ENCODE measurements around the gene CAVIN4. TPM values are rescaled to one million over a fixed set of nuclear protein-coding genes. Genes with fewer than 3 reads are reported as not detected.

Gene CAVIN4
- total RNA-seq, 1 experiment from 2014 or later: 1.3 TPM

GRCh38 chr9:100573655-100574260 is 4.1 kb upstream of the CAVIN4 start:
- Histone ChIP-seq H3K79me2 (ENCODE audit: low read depth) (no peaks in the 10 kb centered on the region), H3K27me3 (ENCODE audit: insufficient read depth, low read depth) (no peaks in the 10 kb centered on the region), H3K4me2 (no peak overlapping the region), H3K9me3 (ENCODE audit: insufficient read depth, low read depth) (no peaks in the 10 kb centered on the region), H3K4me1 (replicated peaks; ENCODE audit: insufficient read depth) (peaks cover 18% of the 10 kb centered on the region), H3K36me3 (ENCODE audit: low read depth) (no peaks in the 10 kb centered on the region), H3F3A (ENCODE audit: insufficient read depth, low read depth) (peaks cover 15% of the 10 kb centered on the region; the same call in 1 of the 2 replicates), H4K20me1 (ENCODE audit: insufficient read depth) (no peaks in the 10 kb centered on the region), H2AFZ (no peak overlapping the region), H3K27ac (no peak overlapping the region), H3K4me3 (no peak overlapping the region), H3K9me2 (ENCODE audit: insufficient read depth) (no peaks in the 10 kb centered on the region)
- TF ChIP-seq EZH2 (IDR thresholded peaks at IDR 0.05; ENCODE audit: low read depth): no peak
- TF ChIP-seq, protein P1, sequence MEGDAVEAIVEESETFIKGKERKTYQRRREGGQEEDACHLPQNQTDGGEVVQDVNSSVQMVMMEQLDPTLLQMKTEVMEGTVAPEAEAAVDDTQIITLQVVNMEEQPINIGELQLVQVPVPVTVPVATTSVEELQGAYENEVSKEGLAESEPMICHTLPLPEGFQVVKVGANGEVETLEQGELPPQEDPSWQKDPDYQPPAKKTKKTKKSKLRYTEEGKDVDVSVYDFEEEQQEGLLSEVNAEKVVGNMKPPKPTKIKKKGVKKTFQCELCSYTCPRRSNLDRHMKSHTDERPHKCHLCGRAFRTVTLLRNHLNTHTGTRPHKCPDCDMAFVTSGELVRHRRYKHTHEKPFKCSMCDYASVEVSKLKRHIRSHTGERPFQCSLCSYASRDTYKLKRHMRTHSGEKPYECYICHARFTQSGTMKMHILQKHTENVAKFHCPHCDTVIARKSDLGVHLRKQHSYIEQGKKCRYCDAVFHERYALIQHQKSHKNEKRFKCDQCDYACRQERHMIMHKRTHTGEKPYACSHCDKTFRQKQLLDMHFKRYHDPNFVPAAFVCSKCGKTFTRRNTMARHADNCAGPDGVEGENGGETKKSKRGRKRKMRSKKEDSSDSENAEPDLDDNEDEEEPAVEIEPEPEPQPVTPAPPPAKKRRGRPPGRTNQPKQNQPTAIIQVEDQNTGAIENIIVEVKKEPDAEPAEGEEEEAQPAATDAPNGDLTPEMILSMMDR (conservative IDR thresholded peaks at IDR 0.05): no peak
- intact Hi-C loops (cut with micrococcal nuclease; ENCODE audit: unreplicated experiment): no loop called here
- BruUV-seq (replicated peaks): no TSS peak
- DNase-seq: no peak
- POLR2A ChIA-PET (ENCODE audit: unreplicated experiment): no interaction called here
- CTCF ChIA-PET: no interaction called here

- H2AFZ ChIP-seq: no peak overlapping the region
- H3F3A ChIP-seq (ENCODE audit: insufficient read depth, low read depth): peaks cover 15% of the 10 kb centered on the region; the same call in 1 of the 2 replicates
- no peaks in the 10 kb centered on the region for H4K20me1 ChIP-seq (ENCODE audit: insufficient read depth)
- intact Hi-C loops (cut with micrococcal nuclease; ENCODE audit: unreplicated experiment): no loop called here
- no peaks in the 10 kb centered on the region for H3K36me3 ChIP-seq (ENCODE audit: low read depth)
- no peak overlapping the region for H3K4me2 ChIP-seq
- H3K4me3 ChIP-seq: no peak overlapping the region
- ChIA-PET POLR2A (ENCODE audit: unreplicated experiment) (no interaction called here), CTCF (no interaction called here)
- H3K9me3 ChIP-seq (ENCODE audit: insufficient read depth, low read depth): no peaks in the 10 kb centered on the region
- no TSS peak for BruUV-seq (replicated peaks)
- H3K27ac ChIP-seq: peak overlapping the region; percentile 33; the same call in 1 of the 2 replicates
- DNase-seq: no peak
- TF ChIP-seq, protein P1 (conservative IDR thresholded peaks at IDR 0.05): no peak
- TF ChIP-seq EZH2 (IDR thresholded peaks at IDR 0.05; ENCODE audit: low read depth): no peak
- no peaks in the 10 kb centered on the region for H3K9me2 ChIP-seq (ENCODE audit: insufficient read depth)
- H3K79me2 ChIP-seq (ENCODE audit: low read depth): no peaks in the 10 kb centered on the region
- no peaks in the 10 kb centered on the region for H3K27me3 ChIP-seq (ENCODE audit: insufficient read depth, low read depth)
- peaks cover 18% of the 10 kb centered on the region for H3K4me1 ChIP-seq (replicated peaks; ENCODE audit: insufficient read depth)
These were observed 2.9 kb upstream of the CAVIN4 start for GRCh38 chr9:100575006-100575405.

GRCh38 chr9:100575765-100576386 is 2.0 kb upstream of the CAVIN4 start:
- intact Hi-C loops (cut with micrococcal nuclease; ENCODE audit: unreplicated experiment): no loop called here
- no peak overlapping the region for H3K4me3 ChIP-seq
- no peaks in the 10 kb centered on the region for H3K9me2 ChIP-seq (ENCODE audit: insufficient read depth)
- peaks cover 18% of the 10 kb centered on the region for H3K4me1 ChIP-seq (replicated peaks; ENCODE audit: insufficient read depth)
- H3K79me2 ChIP-seq (ENCODE audit: low read depth): no peaks in the 10 kb centered on the region
- peaks cover 15% of the 10 kb centered on the region; the same call in 1 of the 2 replicates for H3F3A ChIP-seq (ENCODE audit: insufficient read depth, low read depth)
- no peaks in the 10 kb centered on the region for H3K36me3 ChIP-seq (ENCODE audit: low read depth)
- no peaks in the 10 kb centered on the region for H4K20me1 ChIP-seq (ENCODE audit: insufficient read depth)
- TF ChIP-seq, protein P1 (conservative IDR thresholded peaks at IDR 0.05): no peak
- TF ChIP-seq EZH2 (IDR thresholded peaks at IDR 0.05; ENCODE audit: low read depth): no peak
- H3K9me3 ChIP-seq (ENCODE audit: insufficient read depth, low read depth): no peaks in the 10 kb centered on the region
- BruUV-seq (replicated peaks): no TSS peak
- H3K27ac ChIP-seq: peak overlapping the region; percentile 33
- H2AFZ ChIP-seq: no peak overlapping the region
- H3K4me2 ChIP-seq: peak overlapping the region; percentile 47
- H3K27me3 ChIP-seq (ENCODE audit: insufficient read depth, low read depth): no peaks in the 10 kb centered on the region
- POLR2A ChIA-PET (ENCODE audit: unreplicated experiment): no interaction called here
- CTCF ChIA-PET: no interaction called here
- peak; percentile 51 to 85 for DNase-seq
